ENCODE results near the gene IMPA2.
A peak's percentile ranks its signal among the peaks of the same experiment; 100 is the strongest.
"Not testable (repeated sequence)": the region's sequence is repeated elsewhere in the genome, so short reads cannot be mapped to it uniquely, and the experiment has no call there.

The IMPA2 gene

GRCh38 chr18:12076424-12077140 lies 95.3 kb downstream of the IMPA2 start:
- DNase-seq (ENCODE audit: low spot score): peak; percentile 75

GRCh38 chr18:12077994-12078393 lies 96.7 kb downstream of the IMPA2 start:
- DNase-seq (ENCODE audit: low spot score): not testable (repeated sequence)

GRCh38 chr18:12079491-12080237 lies 98.4 kb downstream of the IMPA2 start:
- DNase-seq (ENCODE audit: low spot score): no peak

All from AG08396 (cell line).